Kidney tubule cell (primary cell): ENCODE data around the gene PTPRF.

Experiments used
- DNase-seq: peaks from one replicate; pipeline ENCODE4 v3.0.0-alpha.2; 2018; ENCODE audit warnings: low spot score

Gene PTPRF

DNA sequence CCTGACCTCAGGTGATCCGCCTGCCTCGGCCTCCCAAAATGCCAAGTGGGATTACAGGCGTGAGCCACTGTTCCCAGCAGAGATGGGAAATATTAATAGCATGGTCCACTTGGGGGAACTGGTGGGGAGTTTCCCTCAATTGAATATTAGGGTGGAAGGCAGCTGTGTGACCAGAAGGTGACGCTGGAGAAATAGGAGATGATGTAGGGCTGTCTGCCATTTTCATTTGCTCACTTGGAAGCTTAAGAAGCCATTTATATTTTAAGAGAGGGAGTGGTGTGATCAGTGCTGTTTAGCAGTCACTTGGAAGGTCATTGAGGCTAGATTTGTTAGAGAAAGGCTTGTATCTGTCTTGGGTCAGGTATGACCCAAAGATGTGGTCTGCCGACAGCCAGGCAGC, 139.2 kb downstream of the PTPRF start:
- no peak for DNase-seq

DNA sequence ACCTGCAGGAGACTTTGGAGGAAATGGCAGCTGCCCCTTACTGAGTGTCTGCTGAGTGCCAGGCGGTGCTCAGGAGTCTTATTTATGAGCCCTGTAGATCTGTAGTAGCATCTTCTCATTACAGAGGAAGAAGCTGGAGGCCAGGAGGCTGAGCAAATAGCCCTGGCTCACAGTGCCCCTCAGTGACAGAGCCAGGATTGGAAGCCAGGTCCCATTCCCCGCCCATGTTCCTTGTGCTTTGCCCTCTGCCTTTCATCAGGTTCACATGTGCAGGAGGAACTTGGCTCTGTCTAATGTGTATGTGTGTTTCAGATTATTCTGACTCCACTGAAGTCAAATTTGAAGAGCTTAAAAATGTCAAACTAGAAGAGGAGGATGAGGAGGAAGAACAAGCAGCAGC, 140.5 kb downstream of the PTPRF start:
- no peak for DNase-seq

- DNase-seq = peak; percentile 72
Measured at GRCh38 chr1:43671626-43672330, 141.1 kb downstream of the PTPRF start.

- no peak for DNase-seq
Measured at GRCh38 chr1:43673261-43673660, 142.6 kb downstream of the PTPRF start.
